NK-92 (cell line): ENCODE results near the gene SHISA3.

Source experiments
- DNase-seq: peaks from one replicate; lab custom pipeline; 2025; ENCODE audit not compliant: unreplicated experiment; lab: John Stamatoyannopoulos, UW

SHISA3 gene

GRCh38 chr4:42391355-42391664, 6.0 kb upstream of the SHISA3 start:
- DNase-seq = no peak

- DNase-seq = no peak
These were observed 5.3 kb upstream of the SHISA3 start for GRCh38 chr4:42391981-42392380.

- no peak for DNase-seq
These were observed 4.9 kb upstream of the SHISA3 start for GRCh38 chr4:42392436-42392835.

- DNase-seq = no peak
These were observed 1.7 kb upstream of the SHISA3 start for GRCh38 chr4:42395595-42395994.

GRCh38 chr4:42396361-42396751, 932 bp upstream of the SHISA3 start:
- DNase-seq = no peak

GRCh38 chr4:42397635-42398170, 415 bp downstream of the SHISA3 start:
- no peak for DNase-seq

- DNase-seq = no peak
These were observed 1.0 kb downstream of the SHISA3 start for GRCh38 chr4:42398171-42398870.

GRCh38 chr4:42398871-42399331, 1.6 kb downstream of the SHISA3 start:
- DNase-seq = no peak

GRCh38 chr4:42399393-42399792, 2.1 kb downstream of the SHISA3 start:
- DNase-seq = no peak

- no peak for DNase-seq
These were observed 3.9 kb downstream of the SHISA3 start for GRCh38 chr4:42401171-42401570.

GRCh38 chr4:42404001-42404400, 6.7 kb downstream of the SHISA3 start:
- DNase-seq = no peak

- DNase-seq = no peak
These were observed 13.2 kb downstream of the SHISA3 start for GRCh38 chr4:42410446-42410845.

GRCh38 chr4:42411803-42412202, 14.5 kb downstream of the SHISA3 start:
- DNase-seq = no peak

GRCh38 chr4:42412251-42412650, 15.0 kb downstream of the SHISA3 start:
- no peak for DNase-seq

GRCh38 chr4:42415281-42415680, 18.0 kb downstream of the SHISA3 start:
- no peak for DNase-seq

GRCh38 chr4:42416017-42416416, 18.7 kb downstream of the SHISA3 start:
- DNase-seq = no peak

GRCh38 chr4:42417550-42417949, 20.3 kb downstream of the SHISA3 start:
- DNase-seq = no peak

GRCh38 chr4:42420140-42420539, 22.9 kb downstream of the SHISA3 start:
- no peak for DNase-seq

GRCh38 chr4:42425146-42426065, 28.1 kb downstream of the SHISA3 start:
- DNase-seq = no peak

- DNase-seq = no peak
These were observed 30.7 kb downstream of the SHISA3 start for GRCh38 chr4:42428036-42428435.

- DNase-seq = no peak
These were observed 39.8 kb downstream of the SHISA3 start for GRCh38 chr4:42436928-42437565.

GRCh38 chr4:42440083-42440482, 42.8 kb downstream of the SHISA3 start:
- DNase-seq = no peak
